ENCODE measurements around the gene C2CD2L. TPM values are rescaled to one million over a fixed set of nuclear protein-coding genes. Genes with fewer than 3 reads are reported as not detected.

C2CD2L gene
- total and polyA plus RNA-seq, 2 donors (not counting 1 experiment from before 2014, with no cell fraction given): 3.0 TPM

- Histone ChIP-seq H3K9ac (ENCODE audit: insufficient read depth, low read length) (no peak overlapping the region), H3K36me3 (ENCODE audit: control insufficient read depth, insufficient read depth, low read length) (no peaks in the 10 kb centered on the region), H3K79me2 (ENCODE audit: control insufficient read depth, insufficient read depth, low read length) (no peaks in the 10 kb centered on the region), H3K27me3 (ENCODE audit: control insufficient read depth, insufficient read depth, low read length) (peaks cover 29% of the 10 kb centered on the region), H3K4me2 (ENCODE audit: extremely low read depth, insufficient read depth, low read length) (peak overlapping the region; percentile 39), H3K27ac (ENCODE audit: insufficient read depth, low read length) (no peak overlapping the region), H2AFZ (ENCODE audit: low read length) (peak overlapping the region; percentile 67), H3K4me3 (replicated peaks in 1 of 4; ENCODE audit: control extremely low read depth in 1 of 4, insufficient read depth in 1 of 4, low read depth in 3 of 4, low read length in 4 of 4) (peak overlapping the region; percentile 47 to 61 (median 54)), H4K20me1 (ENCODE audit: control insufficient read depth, extremely low read depth, insufficient read depth, low read length) (no peaks in the 10 kb centered on the region), H3K9me3 (ENCODE audit: control insufficient read depth, insufficient read depth, low read depth, low read length) (no peaks in the 10 kb centered on the region), H3K4me1 (ENCODE audit: control insufficient read depth, extremely low read depth, insufficient read depth, low read length) (peaks cover 2% of the 10 kb centered on the region)
- TF ChIP-seq EZH2 (IDR thresholded peaks at IDR 0.05; ENCODE audit: low read length, missing control alignments) (no peak), CTCF (conservative IDR thresholded peaks at IDR 0.05 in 1 of 2, IDR thresholded peaks at IDR 0.05 in 1 of 2; ENCODE audit: low read depth in 1 of 2, low read length in 2 of 2) (no peak)
- DNase-seq (ENCODE audit: low read depth in 2 of 2): no peak
These were observed 41.5 kb downstream of the C2CD2L start for GRCh38 chr11:119148720-119149017.

GRCh38 chr11:119149018-119149785 is 42.1 kb downstream of the C2CD2L start, which contains the start of gene ABCG4:
Gene ABCG4, plus strand, starts transcription at chr11:119149052. Its CDS starts 914 bp downstream, at chr11:119149966.
- DNase-seq (ENCODE audit: low read depth in 2 of 2): no peak
- Histone ChIP-seq H3K79me2 (ENCODE audit: control insufficient read depth, insufficient read depth, low read length) (no peaks in the 10 kb centered on the region), H4K20me1 (ENCODE audit: control insufficient read depth, extremely low read depth, insufficient read depth, low read length) (no peaks in the 10 kb centered on the region), H3K4me1 (ENCODE audit: control insufficient read depth, extremely low read depth, insufficient read depth, low read length) (peaks cover 2% of the 10 kb centered on the region), H3K4me2 (ENCODE audit: extremely low read depth, insufficient read depth, low read length) (peak within 1 kb of the TSS; percentile 39), H3K27ac (ENCODE audit: insufficient read depth, low read length) (no peak within 1 kb of the TSS), H3K9ac (ENCODE audit: insufficient read depth, low read length) (peak within 1 kb of the TSS; percentile 8), H2AFZ (ENCODE audit: low read length) (peak within 1 kb of the TSS; percentile 67), H3K27me3 (ENCODE audit: control insufficient read depth, insufficient read depth, low read length) (peaks cover 29% of the 10 kb centered on the region), H3K9me3 (ENCODE audit: control insufficient read depth, insufficient read depth, low read depth, low read length) (no peaks in the 10 kb centered on the region), H3K4me3 (replicated peaks in 1 of 4; ENCODE audit: control extremely low read depth in 1 of 4, insufficient read depth in 1 of 4, low read depth in 3 of 4, low read length in 4 of 4) (peak within 1 kb of the TSS; percentile 47 to 61 (median 54)), H3K36me3 (ENCODE audit: control insufficient read depth, insufficient read depth, low read length) (no peaks in the 10 kb centered on the region)
- TF ChIP-seq CTCF (conservative IDR thresholded peaks at IDR 0.05 in 1 of 2, IDR thresholded peaks at IDR 0.05 in 1 of 2; ENCODE audit: low read depth in 1 of 2, low read length in 2 of 2) (no peak), EZH2 (IDR thresholded peaks at IDR 0.05; ENCODE audit: low read length, missing control alignments) (no peak)

DNA sequence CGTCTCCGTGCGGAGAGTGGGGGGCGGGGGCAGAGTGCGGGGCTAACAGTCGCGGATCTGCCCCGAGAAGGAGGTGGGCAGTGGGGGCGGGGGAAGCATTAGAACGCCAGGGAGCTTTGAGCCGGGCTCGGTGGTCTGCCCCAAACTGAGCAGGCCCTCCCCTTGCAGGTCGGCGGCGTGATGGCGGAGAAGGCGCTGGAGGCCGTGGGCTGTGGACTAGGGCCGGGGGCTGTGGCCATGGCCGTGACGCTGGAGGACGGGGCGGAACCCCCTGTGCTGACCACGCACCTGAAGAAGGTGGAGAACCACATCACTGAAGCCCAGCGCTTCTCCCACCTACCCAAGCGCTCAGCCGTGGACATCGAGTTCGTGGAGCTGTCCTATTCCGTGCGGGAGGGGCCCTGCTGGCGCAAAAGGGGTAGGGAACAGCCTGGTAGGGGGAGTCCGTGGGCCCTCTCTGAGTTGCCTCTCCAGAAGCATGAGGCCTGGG is 42.7 kb downstream of the C2CD2L start:
- DNase-seq (ENCODE audit: low read depth in 2 of 2): no peak
- H3K9me3 ChIP-seq (ENCODE audit: control insufficient read depth, insufficient read depth, low read depth, low read length): no peaks in the 10 kb centered on the region

More for the DNA sequence above, 42.7 kb downstream of the C2CD2L start:
- Histone ChIP-seq H3K79me2 (ENCODE audit: control insufficient read depth, insufficient read depth, low read length) (no peaks in the 10 kb centered on the region), H3K4me2 (ENCODE audit: extremely low read depth, insufficient read depth, low read length) (no peak overlapping the region), H3K36me3 (ENCODE audit: control insufficient read depth, insufficient read depth, low read length) (no peaks in the 10 kb centered on the region), H3K27me3 (ENCODE audit: control insufficient read depth, insufficient read depth, low read length) (peaks cover 29% of the 10 kb centered on the region), H3K4me1 (ENCODE audit: control insufficient read depth, extremely low read depth, insufficient read depth, low read length) (no peaks in the 10 kb centered on the region), H4K20me1 (ENCODE audit: control insufficient read depth, extremely low read depth, insufficient read depth, low read length) (no peaks in the 10 kb centered on the region), H3K4me3 (replicated peaks in 1 of 4; ENCODE audit: control extremely low read depth in 1 of 4, insufficient read depth in 1 of 4, low read depth in 3 of 4, low read length in 4 of 4) (peak overlapping the region in 1 of 4 experiments; percentile 21), H3K27ac (ENCODE audit: insufficient read depth, low read length) (no peak overlapping the region), H3K9ac (ENCODE audit: insufficient read depth, low read length) (no peak overlapping the region), H2AFZ (ENCODE audit: low read length) (no peak overlapping the region)
- TF ChIP-seq EZH2 (IDR thresholded peaks at IDR 0.05; ENCODE audit: low read length, missing control alignments) (no peak), CTCF (conservative IDR thresholded peaks at IDR 0.05 in 1 of 2, IDR thresholded peaks at IDR 0.05 in 1 of 2; ENCODE audit: low read depth in 1 of 2, low read length in 2 of 2) (no peak)

Data from fibroblast of lung (primary cell).